Aorta (tissue), 5 donors: ENCODE data around the gene KRT13. TPM values are rescaled to one million over a fixed set of nuclear protein-coding genes. Genes with fewer than 3 reads are reported as not detected.

Experiments
- ATAC-seq: fragments of 200-7000 bp; cut with Tn5 transposase; one replicate; pipeline ENCODE4 v1.9.1; 2022; ENCODE audit warnings: moderate library complexity; ENCODE audit not compliant: low FRiP score
- DNase-seq, 2 donors: peaks; one replicate each; pipeline ENCODE4 v3.0.0-alpha.2; 2020
- H3K27ac ChIP-seq, 2 donors: one replicate each; pipeline ENCODE4 v1.5.1; 2013; ENCODE audit warnings: low read length in 2 of 2, mild to moderate bottlenecking in 2 of 2, moderate library complexity in 2 of 2, control low read depth in 1 of 2, inconsistent platforms in 1 of 2, low read depth in 1 of 2
- H3K27me3 ChIP-seq, 2 donors: one replicate each; pipeline ENCODE4 v1.6.1; 2013; ENCODE audit warnings: control low read depth in 1 of 2, low read length in 1 of 2, mild to moderate bottlenecking in 1 of 2, moderate library complexity in 1 of 2; ENCODE audit not compliant: insufficient read depth in 2 of 2, control insufficient read depth in 1 of 2
- H3K36me3 ChIP-seq, 2 donors: one replicate each; pipeline ENCODE4 v1.6.1; 2013; ENCODE audit warnings: control low read depth in 1 of 2, low read length in 1 of 2, mild to moderate bottlenecking in 1 of 2; ENCODE audit not compliant: insufficient read depth in 2 of 2, control insufficient read depth in 1 of 2
- H3K4me1 ChIP-seq, 2 donors: one replicate each; pipeline ENCODE4 v1.6.1; 2013; ENCODE audit warnings: low read length in 2 of 2, control low read depth in 1 of 2, mild to moderate bottlenecking in 1 of 2, moderate library complexity in 1 of 2; ENCODE audit not compliant: insufficient read depth in 2 of 2, control insufficient read depth in 1 of 2
- H3K4me3 ChIP-seq, 2 donors: one replicate each; pipeline ENCODE4 v1.5.1; 2013; ENCODE audit warnings: low read length in 2 of 2, control low read depth in 1 of 2, mild to moderate bottlenecking in 1 of 2
- H3K9me3 ChIP-seq: one replicate; pipeline ENCODE4 v1.6.1; 2013; ENCODE audit warnings: mild to moderate bottlenecking, low read length; ENCODE audit not compliant: control insufficient read depth
- WGBS, 2 donors: extraction: QIAGEN DNeasy Blood & Tissue Kit; methylation state at CpG; one replicate each; pipeline ENCODE4 v1.1.7; 2013; 5-methylcytosine and 5-hydroxymethylcytosine counted together
- intact Hi-C, 2 donors: fragments of 100-400 bp; cut with DNase I; formaldehyde crosslinking; loops; one replicate each; pipeline versions ENCODE4 v1.14.2 to v1.15.0; 2022
- microRNA-seq, 2 donors: library from miRNA; unstranded; fragments of <30 nt; microRNA quantifications; one replicate each; pipeline ENCODE4 v1.2.0, GENCODE V29; 2020
- polyA plus RNA-seq, 2 donors: library from polyadenylated mRNA; stranded (reverse); fragments of 200-250 nt; gene quantifications; one replicate each; pipeline ENCODE4 v1.2.3, GENCODE V29; 2013
- total RNA-seq, 2 donors: library from RNA; stranded (reverse); fragmentation: NEBNext Ultra II Directional; extraction: Animal tissue kit (Norgen Biotek cat#: 25700); gene quantifications; one replicate each; pipeline ENCODE4 v1.2.1, GENCODE V29; 2021
- donor health status: healthy with polysubstance abuse.
- donor health status: Bipolar disorder and iron deficiency.
- donor health status: DM: no; HTN: no; CAD: no.
- donor health status: DM: no; HTN: no; CAD: no.
- donor health status: DM: yes; HTN: yes; CAD: no.

The KRT13 gene
- total and polyA plus RNA-seq, 4 donors, result 11.4 to 38.3 TPM; not detected in 2

DNA sequence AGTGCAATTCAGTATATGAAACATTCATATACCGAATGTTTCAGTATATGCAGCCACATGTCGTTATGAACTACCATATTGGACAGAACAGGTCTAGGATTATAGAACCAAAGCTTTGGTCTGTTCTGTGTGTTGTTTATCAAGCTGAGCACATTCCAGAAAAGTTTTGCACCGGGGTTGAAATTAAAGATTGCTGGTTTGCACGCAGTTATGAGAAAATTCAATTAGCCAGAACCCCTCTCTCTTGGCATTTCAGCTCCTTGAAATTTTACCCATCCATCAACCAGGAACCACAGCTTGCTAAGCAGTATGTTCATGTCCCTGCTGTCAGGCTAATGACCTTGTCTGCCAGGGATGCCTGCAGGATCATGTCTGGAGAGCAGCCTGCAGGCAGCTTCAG, 47.7 kb downstream of the KRT13 start:
- ATAC-seq (no peak), DNase-seq (no peak)
- Histone ChIP-seq H3K27me3 (peaks cover 0 to 1% of the 10 kb centered on the region in 2 donors), H3K27ac (no peak overlapping the region), H3K9me3 (no peaks in the 10 kb centered on the region), H3K4me1 (no peaks in the 10 kb centered on the region), H3K36me3 (no peaks in the 10 kb centered on the region), H3K4me3 (no peak overlapping the region)
- intact Hi-C loops, result no loop called here
- 65 to 73% methylated on average over 4 of the region's 4 CpGs for WGBS, 2 donors

GRCh38 chr17:41456204-41456603, 49.2 kb downstream of the KRT13 start:
- no peaks in the 10 kb centered on the region for H3K9me3 ChIP-seq
- H3K4me3 ChIP-seq, result no peak overlapping the region
- H3K36me3 ChIP-seq, result no peaks in the 10 kb centered on the region
- H3K27me3 ChIP-seq, result peaks cover 0 to 1% of the 10 kb centered on the region in 2 donors
- H3K27ac ChIP-seq, result no peak overlapping the region
- WGBS, 2 donors, result 65 to 73% methylated on average over 3 of the region's 3 CpGs
- DNase-seq (no peak), ATAC-seq (no peak)
- intact Hi-C loops, result no loop called here
- no peaks in the 10 kb centered on the region for H3K4me1 ChIP-seq

- ATAC-seq, result no peak
- H3K27me3 ChIP-seq, result peaks cover 0 to 1% of the 10 kb centered on the region in 2 donors
Observed at GRCh38 chr17:41455236-41455635, 50.2 kb downstream of the KRT13 start.

GRCh38 chr17:41453066-41453465, 52.3 kb downstream of the KRT13 start:
- Histone ChIP-seq H3K27me3 (peaks cover 0 to 2% of the 10 kb centered on the region in 2 donors), H3K9me3 (peaks cover 2% of the 10 kb centered on the region), H3K4me1 (no peaks in the 10 kb centered on the region), H3K4me3 (no peak overlapping the region), H3K36me3 (no peaks in the 10 kb centered on the region), H3K27ac (no peak overlapping the region)
- intact Hi-C loops, result no loop called here
- WGBS, 2 donors, result 86 to 90% methylated on average over 3 of the region's 3 CpGs
- ATAC-seq, result no peak
- DNase-seq, result no peak

More at GRCh38 chr17:41455236-41455635, 50.2 kb downstream of the KRT13 start:
- Histone ChIP-seq H3K4me1 (no peaks in the 10 kb centered on the region), H3K4me3 (no peak overlapping the region), H3K9me3 (peaks cover 2% of the 10 kb centered on the region), H3K27ac (no peak overlapping the region), H3K36me3 (no peaks in the 10 kb centered on the region)
- no peak for DNase-seq
- WGBS, 2 donors, result 80 to 84% methylated on average over 1 of the region's 1 CpG
- intact Hi-C loops, result no loop called here

GRCh38 chr17:41452281-41452680, 53.1 kb downstream of the KRT13 start:
- Histone ChIP-seq H3K9me3 (peaks cover 3% of the 10 kb centered on the region), H3K4me3 (no peak overlapping the region), H3K27ac (no peak overlapping the region), H3K4me1 (no peaks in the 10 kb centered on the region), H3K27me3 (peaks cover 0 to 4% of the 10 kb centered on the region in 2 donors), H3K36me3 (no peaks in the 10 kb centered on the region)
- DNase-seq (no peak), ATAC-seq (no peak)
- intact Hi-C loops, result no loop called here
- WGBS, 2 donors, result 57 to 64% methylated on average over 4 of the region's 4 CpGs

DNA sequence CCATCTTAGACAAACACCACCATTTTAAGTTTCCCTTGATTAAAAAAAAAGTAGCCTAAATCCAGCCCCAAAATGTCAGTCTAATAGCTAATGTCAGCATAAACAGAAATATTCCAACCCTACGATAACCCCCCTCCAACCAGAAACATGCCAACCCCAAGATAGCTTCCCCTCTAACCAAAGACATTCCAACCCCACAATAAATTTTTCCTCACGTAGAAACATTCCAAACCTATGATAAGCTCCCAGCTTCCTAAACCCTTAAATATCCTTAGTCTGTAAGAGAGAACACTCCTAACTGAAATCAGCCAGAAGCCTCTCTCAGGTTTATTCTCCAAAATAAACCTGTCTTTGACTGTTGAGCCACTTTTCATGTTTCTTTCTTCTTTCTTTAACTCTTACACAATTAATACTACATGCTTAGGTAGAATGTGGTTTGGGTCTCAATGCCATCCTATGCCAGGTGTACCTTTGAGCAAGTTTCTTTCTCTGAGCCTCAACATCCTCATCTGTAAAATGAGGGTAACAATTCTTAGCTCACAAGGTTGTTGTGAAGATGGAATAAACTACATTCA, 54.2 kb downstream of the KRT13 start:
- Histone ChIP-seq H3K27ac (no peak overlapping the region), H3K9me3 (peaks cover 3% of the 10 kb centered on the region), H3K36me3 (no peaks in the 10 kb centered on the region), H3K27me3 (peaks cover 0 to 4% of the 10 kb centered on the region in 2 donors), H3K4me1 (no peaks in the 10 kb centered on the region), H3K4me3 (no peak overlapping the region)
- no peak for ATAC-seq
- 7 to 26% methylated on average over 2 of the region's 2 CpGs for WGBS, 2 donors
- intact Hi-C loops, result no loop called here
- DNase-seq, result no peak

Small RNAs within 50 kb of the gene (microRNA-seq; reads per million reads assigned to microRNA genes)
- gene MIR6510, result 0 reads per million in 2 donors

Other genes with a start within 250 kb of the KRT13 start
- gene KRTAP9-6, start 240.2 kb downstream of the KRT13 start, total RNA-seq, result not detected
- not detected for gene KRTAP9-6, start 240.2 kb downstream of the KRT13 start, polyA plus RNA-seq
- not detected for gene KRTAP9-7, start 229.9 kb downstream of the KRT13 start, total RNA-seq
- not detected for gene KRTAP9-7, start 229.9 kb downstream of the KRT13 start, polyA plus RNA-seq
- gene KRTAP29-1, start 202.8 kb downstream of the KRT13 start, total RNA-seq, result not detected
- not detected for gene KRTAP29-1, start 202.8 kb downstream of the KRT13 start, polyA plus RNA-seq
- not detected for gene KRTAP16-1, start 196.3 kb downstream of the KRT13 start, total RNA-seq
- gene KRTAP16-1, start 196.3 kb downstream of the KRT13 start, polyA plus RNA-seq, result not detected
- not detected for gene KRTAP17-1, start 189.9 kb downstream of the KRT13 start, total RNA-seq
- not detected for gene KRTAP17-1, start 189.9 kb downstream of the KRT13 start, polyA plus RNA-seq
- not detected for gene KRT33A, start 154.8 kb downstream of the KRT13 start, total RNA-seq
- not detected for gene KRT33A, start 154.8 kb downstream of the KRT13 start, polyA plus RNA-seq
- gene KRT33B, start 135.8 kb downstream of the KRT13 start, total RNA-seq, result not detected
- not detected for gene KRT33B, start 135.8 kb downstream of the KRT13 start, polyA plus RNA-seq
- not detected for gene KRT34, start 123.3 kb downstream of the KRT13 start, total RNA-seq
- not detected for gene KRT34, start 123.3 kb downstream of the KRT13 start, polyA plus RNA-seq
- not detected for gene KRT31, start 108.0 kb downstream of the KRT13 start, total RNA-seq
- gene KRT31, start 108.0 kb downstream of the KRT13 start, polyA plus RNA-seq, result not detected
- not detected for gene KRT37, start 81.0 kb downstream of the KRT13 start, total RNA-seq
- not detected for gene KRT37, start 81.0 kb downstream of the KRT13 start, polyA plus RNA-seq
- gene KRT38, start 64.6 kb downstream of the KRT13 start, total RNA-seq, result not detected
- gene KRT38, start 64.6 kb downstream of the KRT13 start, polyA plus RNA-seq, result not detected
- not detected for gene KRT32, start 38.2 kb downstream of the KRT13 start, total RNA-seq
- not detected for gene KRT32, start 38.2 kb downstream of the KRT13 start, polyA plus RNA-seq
- not detected for gene KRT35, start 24.5 kb downstream of the KRT13 start, total RNA-seq
- gene KRT35, start 24.5 kb downstream of the KRT13 start, polyA plus RNA-seq, result not detected
- not detected for gene KRT36, start 15.7 kb downstream of the KRT13 start, total RNA-seq
- gene KRT36, start 15.7 kb downstream of the KRT13 start, polyA plus RNA-seq, result under 1 TPM in 1 of 2 donors, not detected in 1; 0.50 TPM
- gene KRT15, start 13.3 kb upstream of the KRT13 start, total RNA-seq, result not detected
- gene KRT15, start 13.3 kb upstream of the KRT13 start, polyA plus RNA-seq, result 1 to 10 TPM in 1 of 2 donors, under 1 TPM in 1; 0.56 to 1.9 TPM
- gene KRT19, start 22.7 kb upstream of the KRT13 start, total RNA-seq, result 1 to 10 TPM; 1.3 to 5.7 TPM
- gene KRT19, start 22.7 kb upstream of the KRT13 start, polyA plus RNA-seq, result 100 to 1,000 TPM in 1 of 2 donors, 1 to 10 TPM in 1; 3.1 to 135 TPM
- not detected for gene KRT9, start 66.4 kb upstream of the KRT13 start, total RNA-seq
- under 1 TPM in 1 of 2 donors, not detected in 1; 0.18 TPM for gene KRT9, start 66.4 kb upstream of the KRT13 start, polyA plus RNA-seq
- 1 to 10 TPM in 1 of 2 donors, under 1 TPM in 1; 0.30 to 1.2 TPM for gene KRT14, start 81.3 kb upstream of the KRT13 start, total RNA-seq
- gene KRT14, start 81.3 kb upstream of the KRT13 start, polyA plus RNA-seq, result 10 to 100 TPM in 1 of 2 donors, 1 to 10 TPM in 1; 4.4 to 46.7 TPM
- gene KRT16, start 107.2 kb upstream of the KRT13 start, total RNA-seq, result under 1 TPM; 0.30 to 0.65 TPM
- 10 to 100 TPM in 1 of 2 donors, 1 to 10 TPM in 1; 6.9 to 15.7 TPM for gene KRT16, start 107.2 kb upstream of the KRT13 start, polyA plus RNA-seq
- gene KRT17, start 119.0 kb upstream of the KRT13 start, total RNA-seq, result 1 to 10 TPM; 3.8 to 5.5 TPM
- gene KRT17, start 119.0 kb upstream of the KRT13 start, polyA plus RNA-seq, result 100 to 1,000 TPM in 1 of 2 donors, 10 to 100 TPM in 1; 33.2 to 126 TPM
- 100 to 1,000 TPM; 582 to 726 TPM for gene EIF1, start 183.3 kb upstream of the KRT13 start, total RNA-seq
- gene EIF1, start 183.3 kb upstream of the KRT13 start, polyA plus RNA-seq, result 100 to 1,000 TPM; 372 to 801 TPM
- not detected for gene GAST, start 206.7 kb upstream of the KRT13 start, total RNA-seq
- gene GAST, start 206.7 kb upstream of the KRT13 start, polyA plus RNA-seq, result not detected
- under 1 TPM in 1 of 2 donors, not detected in 1; 0.06 TPM for gene HAP1, start 229.0 kb upstream of the KRT13 start, total RNA-seq
- not detected for gene HAP1, start 229.0 kb upstream of the KRT13 start, polyA plus RNA-seq